ENCODE data around the gene GZMM.

The GZMM gene

GRCh38 chr19:511101-511851 lies 32.6 kb upstream of the GZMM start:
- in situ Hi-C loops (cut with MboI; ENCODE audit: low sequenced_read_pairs), result no loop called here

GRCh38 chr19:512547-513365 lies 31.1 kb upstream of the GZMM start:
- in situ Hi-C loops (cut with MboI; ENCODE audit: low sequenced_read_pairs), result no loop called here

GRCh38 chr19:513368-514165 lies 30.3 kb upstream of the GZMM start:
- in situ Hi-C loops (cut with MboI; ENCODE audit: low sequenced_read_pairs), result no loop called here

GRCh38 chr19:514166-514663 lies 29.6 kb upstream of the GZMM start:
- in situ Hi-C loops (cut with MboI; ENCODE audit: low sequenced_read_pairs), result no loop called here

GRCh38 chr19:517721-518597 lies 25.9 kb upstream of the GZMM start:
- in situ Hi-C loops (cut with MboI; ENCODE audit: low sequenced_read_pairs), result no loop called here

- in situ Hi-C loops (cut with MboI; ENCODE audit: low sequenced_read_pairs), result no loop called here
Observed at GRCh38 chr19:518598-519231, 25.1 kb upstream of the GZMM start.

GRCh38 chr19:519449-519865 lies 24.4 kb upstream of the GZMM start:
- in situ Hi-C loops (cut with MboI; ENCODE audit: low sequenced_read_pairs), result no loop called here

GRCh38 chr19:522726-523125 lies 21.1 kb upstream of the GZMM start:
- in situ Hi-C loops (cut with MboI; ENCODE audit: low sequenced_read_pairs), result no loop called here

GRCh38 chr19:524062-524674 lies 19.7 kb upstream of the GZMM start:
- in situ Hi-C loops (cut with MboI; ENCODE audit: low sequenced_read_pairs), result no loop called here

GRCh38 chr19:525029-525428 lies 18.8 kb upstream of the GZMM start:
- in situ Hi-C loops (cut with MboI; ENCODE audit: low sequenced_read_pairs), result no loop called here

GRCh38 chr19:525857-526419 lies 17.9 kb upstream of the GZMM start:
- in situ Hi-C loops (cut with MboI; ENCODE audit: low sequenced_read_pairs), result no loop called here

GRCh38 chr19:530134-531008 lies 13.5 kb upstream of the GZMM start:
- in situ Hi-C loops (cut with MboI; ENCODE audit: low sequenced_read_pairs), result no loop called here

- in situ Hi-C loops (cut with MboI; ENCODE audit: low sequenced_read_pairs), result no loop called here
Observed at GRCh38 chr19:531009-531752, 12.7 kb upstream of the GZMM start.

GRCh38 chr19:531753-532560 lies 11.9 kb upstream of the GZMM start, which contains the start of gene CDC34:
CDC34 (plus strand) TSS chr19:531760; CDS start chr19:531932, 172 bp downstream.
- in situ Hi-C loops (cut with MboI; ENCODE audit: low sequenced_read_pairs), result no loop called here

- in situ Hi-C loops (cut with MboI; ENCODE audit: low sequenced_read_pairs), result no loop called here
Observed at GRCh38 chr19:532561-533363, 11.1 kb upstream of the GZMM start.

Measured in HL-60/S4 (cell line).